HG03139 (cell line): Measurements from ENCODE around the gene GREB1.

Source experiments
- ATAC-seq: cut with Tn5 transposase; IDR thresholded peaks from one replicate; pipeline ENCODE4 v1.9.1; 2021; ENCODE audit not compliant: unreplicated experiment

GREB1 gene

DNA sequence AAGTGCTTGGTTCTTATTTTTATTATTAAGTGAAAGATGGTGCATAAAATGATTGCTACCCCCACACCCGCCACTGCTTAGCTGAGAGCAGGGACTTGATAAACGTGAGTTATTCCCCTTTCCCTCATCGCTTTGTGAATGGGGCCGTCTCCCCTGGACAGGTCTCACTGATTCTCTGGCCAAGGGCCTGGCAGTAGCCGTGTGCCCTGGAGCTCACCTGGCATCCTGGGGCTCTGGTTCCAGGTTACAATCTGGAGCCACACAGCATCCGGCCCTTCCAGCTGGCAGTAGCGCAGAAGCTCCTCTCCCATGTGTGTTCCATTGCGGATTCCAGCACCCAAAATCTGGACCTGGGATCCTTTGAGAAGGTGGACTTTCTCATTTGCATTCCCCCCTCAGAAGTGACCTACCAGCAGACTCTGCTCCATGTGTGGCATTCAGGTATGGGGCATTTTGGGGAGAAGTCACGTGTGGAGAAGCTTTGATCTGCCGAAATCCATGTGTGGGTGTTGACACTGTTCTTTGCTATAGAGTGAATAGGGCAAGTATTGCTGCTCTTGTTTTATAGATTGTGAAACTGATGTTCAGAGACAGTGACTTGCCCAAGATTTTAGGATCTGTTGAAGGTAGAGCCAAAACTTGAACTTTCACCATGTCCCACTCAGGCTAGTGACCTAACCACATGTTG, 63.8 kb downstream of the GREB1 start:
- ATAC-seq = no peak

DNA sequence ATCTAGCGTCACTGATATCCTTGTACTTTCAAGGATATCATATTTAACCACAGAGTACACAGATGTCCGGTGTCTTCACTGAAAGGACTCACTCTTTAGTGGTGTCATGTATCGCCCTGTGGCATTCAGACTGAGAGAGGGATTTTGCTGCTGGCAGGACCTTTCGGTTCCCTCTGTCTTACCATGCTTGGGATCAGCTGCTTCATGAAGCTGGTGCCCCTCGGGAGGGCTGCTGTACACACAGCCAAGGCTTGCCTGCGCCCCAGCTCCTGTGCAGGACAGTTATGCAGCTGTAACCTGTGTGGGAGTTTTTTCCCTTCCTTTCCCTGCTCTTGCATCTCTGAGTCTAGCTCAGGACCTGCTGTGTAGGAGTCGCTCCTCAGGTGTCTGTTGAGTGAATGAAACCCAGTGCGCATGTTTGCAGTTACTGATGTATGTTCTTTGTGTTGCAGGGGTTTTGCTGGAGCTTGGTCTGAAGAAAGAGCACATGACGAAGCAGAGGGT, 64.4 kb downstream of the GREB1 start:
- no peak for ATAC-seq

- no peak for ATAC-seq
These were observed 68.8 kb downstream of the GREB1 start for GRCh38 chr2:11602563-11603204.

GRCh38 chr2:11610624-11611242, 76.9 kb downstream of the GREB1 start:
- no peak for ATAC-seq

GRCh38 chr2:11611251-11611650, 77.4 kb downstream of the GREB1 start:
- no peak for ATAC-seq

DNA sequence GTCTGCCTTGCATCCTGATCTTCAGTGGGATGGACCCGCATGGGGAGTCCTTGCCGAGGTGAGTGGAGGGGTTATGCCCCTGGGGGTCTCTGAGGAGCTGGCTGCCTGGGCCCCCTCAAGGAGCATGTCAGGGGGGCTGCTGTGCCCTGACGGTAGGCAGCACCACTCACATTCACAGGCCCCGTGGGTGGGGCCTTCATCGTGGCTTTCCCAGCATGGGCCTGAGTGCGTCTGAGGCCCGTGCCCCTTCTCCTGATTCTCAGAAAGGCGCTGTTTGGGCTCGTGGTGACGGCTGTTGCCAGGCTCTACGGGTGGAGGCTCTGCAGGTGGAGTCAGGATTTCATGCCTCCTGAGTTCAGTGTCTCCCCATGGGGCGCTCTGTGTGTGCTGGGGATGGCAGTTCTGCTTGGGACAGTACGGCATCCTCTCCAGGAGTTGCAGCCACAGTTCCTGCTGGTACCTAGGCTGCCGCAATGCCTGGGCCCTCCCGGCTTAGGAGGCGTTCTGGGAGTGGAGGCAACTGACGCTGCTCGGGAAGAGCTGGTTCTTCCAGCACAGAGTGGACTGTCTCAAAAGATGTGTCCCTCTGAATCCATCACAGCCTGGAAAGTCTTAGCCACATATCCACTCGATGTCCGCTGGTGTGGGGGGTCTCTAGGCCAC, 78.8 kb downstream of the GREB1 start:
- no peak for ATAC-seq

DNA sequence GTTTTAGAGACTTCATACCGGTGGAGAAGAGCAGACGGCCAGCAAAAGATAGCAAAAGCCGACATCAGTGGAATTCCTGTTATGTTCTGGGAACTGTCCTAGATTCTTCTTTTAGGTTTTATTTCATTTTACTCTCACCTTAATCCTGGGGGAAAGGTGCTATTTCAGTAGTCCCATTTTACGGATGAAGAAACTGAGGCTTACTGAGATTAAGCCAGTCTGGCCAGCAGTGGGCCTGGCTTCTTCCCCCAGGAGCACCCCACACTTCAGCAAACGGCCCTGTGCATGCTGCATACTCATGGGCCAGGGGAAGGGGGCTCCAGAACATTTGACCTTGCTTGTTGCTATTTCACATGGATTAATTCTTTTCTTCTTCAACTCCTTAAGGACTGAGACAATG, 79.5 kb downstream of the GREB1 start:
- no peak for ATAC-seq

DNA sequence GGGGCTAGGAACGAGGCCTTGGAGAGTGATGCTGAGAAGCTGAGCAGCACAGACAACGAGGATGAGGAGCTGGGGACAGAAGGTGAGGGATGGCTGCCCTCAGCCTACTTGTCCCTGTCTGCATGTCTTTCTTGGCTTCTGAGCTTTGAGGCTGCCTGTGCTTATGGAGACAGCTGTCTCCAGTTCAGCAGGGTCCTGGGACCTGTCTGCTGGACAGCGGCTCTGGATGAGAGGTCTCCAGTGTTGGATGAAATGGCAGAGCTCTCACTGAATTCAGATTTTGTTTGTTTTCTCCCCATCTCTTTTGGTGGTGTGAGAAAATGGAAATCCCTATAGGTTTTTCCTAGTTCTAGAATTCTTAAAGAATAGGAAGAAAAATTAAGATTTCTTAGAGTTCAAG, 81.4 kb downstream of the GREB1 start:
- ATAC-seq = no peak

DNA sequence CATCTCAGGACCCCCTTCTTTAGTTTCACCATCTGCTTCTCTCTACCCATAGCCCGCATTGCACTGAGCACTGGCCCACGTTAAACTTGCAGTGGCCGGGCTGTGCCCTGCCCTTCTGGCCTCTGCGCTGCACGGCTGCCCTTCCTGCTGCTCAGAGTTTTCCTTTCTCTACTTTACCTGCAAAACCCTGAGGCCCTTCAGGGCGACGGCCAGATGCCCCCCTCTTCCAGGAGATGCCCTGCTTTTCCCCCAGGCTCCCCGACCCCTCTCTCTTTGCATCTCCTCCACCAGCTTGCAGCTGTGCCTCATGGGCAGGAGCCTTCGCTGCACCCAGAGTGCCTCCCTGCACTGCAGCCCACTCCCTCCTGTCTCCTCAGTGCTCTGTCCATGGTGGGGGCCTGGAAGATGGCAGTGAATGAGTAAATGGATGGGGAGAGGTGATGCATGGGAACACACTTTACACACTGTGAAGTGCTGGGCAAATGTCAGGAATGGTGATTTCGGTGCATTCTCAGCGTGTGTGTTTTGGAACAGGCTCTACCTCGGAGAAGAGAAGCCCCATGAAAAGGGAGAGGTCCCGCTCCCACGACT, 82.3 kb downstream of the GREB1 start:
- ATAC-seq = no peak

DNA sequence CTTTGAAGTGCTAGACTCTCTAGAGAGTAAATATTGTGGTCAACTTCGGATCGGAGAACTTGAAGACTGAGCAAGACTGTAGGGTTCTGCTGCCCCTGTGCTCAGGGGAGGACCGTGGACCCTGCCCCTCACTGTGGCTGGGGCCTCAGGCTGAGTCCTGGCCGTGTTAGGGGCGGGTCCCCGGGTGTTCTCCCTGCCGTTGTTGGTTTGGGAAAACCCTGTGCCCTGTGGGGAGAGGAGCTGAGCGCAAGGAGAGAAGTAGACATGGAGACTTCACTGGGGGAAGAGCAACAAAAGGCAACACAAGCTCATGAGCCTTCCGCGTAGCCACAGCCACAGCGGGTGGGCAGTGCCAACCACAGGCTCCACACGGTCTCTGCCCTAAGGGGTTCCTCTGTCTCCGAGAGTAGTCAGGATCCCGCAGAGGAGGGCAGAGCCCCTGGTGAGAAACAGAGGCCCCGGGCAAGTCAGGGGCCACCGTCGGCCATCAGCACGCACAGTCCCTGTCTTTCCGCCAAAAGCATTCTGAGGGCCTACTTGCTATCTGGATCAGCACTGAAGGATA, 83.1 kb downstream of the GREB1 start:
- no peak for ATAC-seq

DNA sequence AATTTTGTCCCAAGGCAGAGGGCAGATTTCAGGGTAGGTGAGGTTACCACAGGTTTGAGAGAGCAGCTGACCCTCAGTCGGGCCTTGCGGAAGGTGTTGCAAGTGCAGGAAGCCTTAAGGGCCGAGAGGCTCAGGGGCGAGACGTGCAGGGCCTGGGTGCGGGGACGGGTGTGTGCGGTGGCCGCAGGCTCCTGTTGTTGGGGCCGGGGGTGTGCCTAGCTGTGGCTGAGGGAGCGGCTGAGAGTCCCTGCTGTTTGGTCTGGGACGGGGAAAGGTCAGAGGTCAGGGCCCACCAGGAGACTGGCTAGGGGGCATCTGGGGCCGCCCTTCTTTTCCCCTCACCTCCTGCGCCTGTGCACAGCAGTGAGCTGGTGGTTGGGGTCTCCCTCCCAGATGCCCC, 83.7 kb downstream of the GREB1 start:
- no peak for ATAC-seq

GRCh38 chr2:11617984-11618707, 84.3 kb downstream of the GREB1 start:
- ATAC-seq = no peak

DNA sequence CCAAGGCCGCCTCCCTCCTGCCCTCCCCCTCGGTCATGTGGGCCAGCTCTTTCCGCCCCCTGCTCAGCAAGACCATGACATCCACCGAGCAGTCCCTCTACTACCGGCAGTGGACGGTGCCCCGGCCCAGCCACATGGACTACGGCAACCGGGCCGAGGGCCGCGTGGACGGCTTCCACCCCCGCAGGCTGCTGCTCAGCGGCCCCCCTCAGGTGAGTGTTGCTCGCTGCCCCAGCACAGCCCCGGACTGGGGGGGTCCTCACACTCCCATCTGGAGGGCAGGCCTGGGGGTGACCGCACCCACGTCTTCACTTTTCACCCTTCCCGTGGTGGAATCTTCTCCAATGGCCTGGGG, 84.8 kb downstream of the GREB1 start:
- no peak for ATAC-seq

DNA sequence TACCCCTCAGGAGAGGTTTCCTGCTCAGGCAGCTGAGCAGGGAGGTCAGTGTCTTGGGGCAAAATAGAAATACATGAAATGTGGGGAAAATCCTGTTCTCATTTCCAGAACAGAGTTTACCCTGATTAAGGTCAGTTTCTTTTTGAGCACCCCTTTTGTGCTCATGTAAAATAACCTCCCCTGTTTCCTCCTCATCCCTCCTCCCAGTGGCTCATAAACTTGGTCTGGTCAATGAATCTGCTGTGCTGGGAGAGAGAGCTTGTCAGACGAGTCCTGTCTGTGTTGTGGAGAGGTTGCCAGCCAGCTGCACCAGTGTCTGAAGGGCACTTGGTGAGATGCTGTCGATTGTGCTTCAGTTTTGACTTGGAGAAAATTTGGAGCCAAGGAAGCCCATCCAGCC, 87.6 kb downstream of the GREB1 start:
- ATAC-seq = no peak

DNA sequence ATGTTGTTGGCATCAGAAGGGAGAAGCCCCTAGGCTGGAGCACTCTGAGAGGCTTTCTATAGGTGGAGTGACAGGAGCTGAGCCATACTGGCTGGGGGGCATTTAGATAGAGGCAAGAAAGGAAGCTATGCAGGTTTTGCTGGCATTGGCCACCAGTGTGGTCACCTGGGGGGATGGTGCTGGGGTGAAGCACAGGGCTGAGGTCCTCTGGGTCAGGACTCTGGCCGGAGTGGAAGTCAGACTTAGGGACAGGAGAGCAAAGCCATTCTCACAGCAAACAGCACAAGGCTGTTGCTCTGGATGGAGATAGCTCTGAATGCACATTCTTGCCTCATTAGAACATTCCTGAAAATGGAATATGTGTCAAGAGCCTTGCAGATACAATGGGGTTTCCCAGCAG, 88.8 kb downstream of the GREB1 start:
- no peak for ATAC-seq

DNA sequence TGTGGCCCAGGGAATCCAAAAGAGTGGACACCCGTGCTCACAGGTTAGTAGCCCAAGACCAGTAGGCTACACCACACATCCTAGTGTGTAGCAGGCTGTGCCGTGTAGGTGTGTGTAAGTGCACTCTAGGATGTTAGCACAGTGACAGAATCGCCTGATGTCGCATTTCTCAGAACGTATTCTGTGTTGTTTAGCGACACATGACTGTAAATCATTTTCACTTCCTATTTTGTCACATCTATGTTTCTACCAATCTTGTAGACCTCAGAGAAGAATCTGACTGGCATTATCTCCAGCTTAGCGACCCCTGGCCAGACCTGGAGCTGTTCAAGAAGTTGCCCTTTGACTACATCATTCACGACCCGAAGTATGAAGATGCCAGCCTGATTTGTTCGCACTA, 91.0 kb downstream of the GREB1 start:
- no peak for ATAC-seq

- no peak for ATAC-seq
These were observed 91.8 kb downstream of the GREB1 start for GRCh38 chr2:11625671-11626070.

DNA sequence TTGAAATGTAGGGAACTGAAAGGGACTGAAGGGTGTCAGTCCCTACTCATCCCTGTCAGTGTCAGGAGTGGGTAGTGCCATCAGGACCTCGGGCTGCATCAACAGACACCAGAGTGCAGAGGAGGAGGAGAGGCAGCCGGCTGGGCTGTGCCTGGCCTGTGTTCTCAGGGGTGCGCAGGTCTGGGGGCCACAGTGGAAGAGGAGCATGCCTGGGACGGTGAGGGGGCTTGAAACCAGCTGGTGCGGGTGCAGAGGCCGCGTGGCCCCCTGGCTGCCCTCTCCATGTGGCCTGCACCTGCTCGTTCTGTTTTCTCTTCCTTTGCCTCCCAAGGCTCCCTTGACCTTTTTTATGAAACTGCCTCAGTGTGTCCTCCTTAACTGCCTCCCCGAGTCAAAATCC, 94.8 kb downstream of the GREB1 start:
- no peak for ATAC-seq

DNA sequence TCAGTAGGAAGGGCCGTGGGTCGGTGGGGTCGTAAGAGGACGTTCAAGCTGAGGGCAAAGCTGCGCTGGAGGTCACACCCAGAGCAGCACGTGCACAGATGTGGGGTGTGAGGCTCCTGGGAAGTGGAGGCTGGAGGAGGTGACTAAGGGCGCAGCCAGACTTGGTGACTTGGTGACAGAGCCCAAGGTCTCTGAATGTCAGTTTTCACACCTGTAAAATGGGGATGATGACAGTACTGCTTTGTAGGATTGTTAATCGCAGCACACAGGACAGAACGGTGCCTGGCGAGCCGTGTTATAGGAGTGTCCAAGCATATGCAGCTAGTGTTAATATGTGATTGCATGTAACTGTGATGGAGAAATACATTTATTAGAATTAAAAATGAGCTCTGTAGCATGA, 95.4 kb downstream of the GREB1 start:
- ATAC-seq = no peak

- no peak for ATAC-seq
These were observed 96.0 kb downstream of the GREB1 start for GRCh38 chr2:11629851-11630250.

DNA sequence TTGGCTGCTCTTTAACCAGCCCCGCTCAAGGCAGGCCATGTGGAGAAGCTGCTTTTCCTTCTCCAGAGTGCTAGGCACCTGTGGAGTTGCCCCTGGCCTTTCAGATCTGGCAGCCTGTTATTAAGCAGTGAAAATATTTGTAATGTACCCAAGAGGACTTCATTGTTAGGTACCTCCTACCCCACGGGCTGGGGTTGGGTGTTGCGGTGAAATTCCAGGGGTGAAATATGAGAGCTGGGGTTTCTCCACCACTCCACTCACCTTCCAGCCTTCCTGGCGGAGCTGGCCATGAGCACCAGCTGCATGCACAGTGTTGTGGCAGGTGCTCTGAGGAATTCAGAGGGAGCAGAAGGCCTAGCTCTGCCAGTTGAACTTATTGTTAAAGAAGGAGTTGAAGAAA, 97.0 kb downstream of the GREB1 start:
- ATAC-seq = no peak
